ENCODE measurements around the gene HSBP1L1. TPM values are rescaled to one million over a fixed set of nuclear protein-coding genes. Genes with fewer than 3 reads are reported as not detected.

HSBP1L1 gene
- 1.3 TPM for total RNA-seq

DNA sequence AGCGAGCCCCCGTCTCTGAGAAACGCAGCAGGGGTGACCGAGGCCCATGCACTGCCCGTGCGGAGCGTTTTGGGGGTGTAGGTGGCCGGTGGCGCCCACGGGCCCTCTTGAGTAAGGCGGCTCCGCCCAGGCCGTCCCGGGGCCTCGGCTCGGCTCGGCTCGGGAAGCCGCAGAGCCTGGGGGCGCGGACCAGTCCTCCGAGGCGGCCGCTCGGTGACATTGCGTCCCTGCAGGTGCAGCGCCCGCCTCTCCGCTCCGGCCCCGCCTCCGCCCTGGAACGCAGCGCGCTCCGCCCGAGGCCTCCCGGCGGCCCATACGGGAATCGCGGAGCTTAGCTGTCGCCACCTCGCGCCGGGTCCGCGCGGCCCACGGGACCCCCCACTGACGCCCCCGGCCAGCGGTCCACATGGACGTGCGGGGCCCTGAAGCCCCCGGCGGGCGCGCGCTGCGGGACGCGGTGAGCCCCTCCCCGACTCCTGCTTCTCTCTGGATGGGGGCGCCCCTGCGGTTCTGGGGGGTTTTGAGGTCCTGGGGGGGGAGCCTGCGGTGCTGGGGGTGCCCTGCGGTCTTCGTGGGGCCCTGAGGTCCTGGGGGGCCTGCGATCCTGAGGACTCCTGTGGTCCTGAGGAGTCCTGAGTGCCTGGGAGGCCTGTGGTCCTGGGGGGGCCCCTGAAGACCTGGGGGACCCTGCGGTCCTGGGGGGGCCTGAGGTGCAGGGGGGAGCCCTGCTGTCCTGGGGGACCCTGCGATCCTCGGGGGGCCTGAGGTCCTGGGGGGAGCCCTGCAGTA is at the start of gene HSBP1L1:
TSS of gene HSBP1L1 (plus strand) at position 314 of the 789 bp plus-strand sequence. CDS start at position 407, 93 bp downstream.
- TF ChIP-seq, protein P1, sequence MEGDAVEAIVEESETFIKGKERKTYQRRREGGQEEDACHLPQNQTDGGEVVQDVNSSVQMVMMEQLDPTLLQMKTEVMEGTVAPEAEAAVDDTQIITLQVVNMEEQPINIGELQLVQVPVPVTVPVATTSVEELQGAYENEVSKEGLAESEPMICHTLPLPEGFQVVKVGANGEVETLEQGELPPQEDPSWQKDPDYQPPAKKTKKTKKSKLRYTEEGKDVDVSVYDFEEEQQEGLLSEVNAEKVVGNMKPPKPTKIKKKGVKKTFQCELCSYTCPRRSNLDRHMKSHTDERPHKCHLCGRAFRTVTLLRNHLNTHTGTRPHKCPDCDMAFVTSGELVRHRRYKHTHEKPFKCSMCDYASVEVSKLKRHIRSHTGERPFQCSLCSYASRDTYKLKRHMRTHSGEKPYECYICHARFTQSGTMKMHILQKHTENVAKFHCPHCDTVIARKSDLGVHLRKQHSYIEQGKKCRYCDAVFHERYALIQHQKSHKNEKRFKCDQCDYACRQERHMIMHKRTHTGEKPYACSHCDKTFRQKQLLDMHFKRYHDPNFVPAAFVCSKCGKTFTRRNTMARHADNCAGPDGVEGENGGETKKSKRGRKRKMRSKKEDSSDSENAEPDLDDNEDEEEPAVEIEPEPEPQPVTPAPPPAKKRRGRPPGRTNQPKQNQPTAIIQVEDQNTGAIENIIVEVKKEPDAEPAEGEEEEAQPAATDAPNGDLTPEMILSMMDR (IDR thresholded peaks at IDR 0.05), result peak in 2 of 3 experiments; percentile 26 to 33
- Histone ChIP-seq H3K4me1 (peaks cover 0 to 13% of the 10 kb centered on the region in 2 donors), H3K4me3 (peak within 1 kb of the TSS; percentile 57 to 67), H3K27ac (peak within 1 kb of the TSS; percentile 53 to 59), H3K36me3 (no peaks in the 10 kb centered on the region), H3K27me3 (no peaks in the 10 kb centered on the region), H3K9me3 (no peaks in the 10 kb centered on the region)
- no peak for DNase-seq (ENCODE audit: low spot score in 2 of 2)
- intact Hi-C loops (cut with DNase I), result no loop called here

DNA sequence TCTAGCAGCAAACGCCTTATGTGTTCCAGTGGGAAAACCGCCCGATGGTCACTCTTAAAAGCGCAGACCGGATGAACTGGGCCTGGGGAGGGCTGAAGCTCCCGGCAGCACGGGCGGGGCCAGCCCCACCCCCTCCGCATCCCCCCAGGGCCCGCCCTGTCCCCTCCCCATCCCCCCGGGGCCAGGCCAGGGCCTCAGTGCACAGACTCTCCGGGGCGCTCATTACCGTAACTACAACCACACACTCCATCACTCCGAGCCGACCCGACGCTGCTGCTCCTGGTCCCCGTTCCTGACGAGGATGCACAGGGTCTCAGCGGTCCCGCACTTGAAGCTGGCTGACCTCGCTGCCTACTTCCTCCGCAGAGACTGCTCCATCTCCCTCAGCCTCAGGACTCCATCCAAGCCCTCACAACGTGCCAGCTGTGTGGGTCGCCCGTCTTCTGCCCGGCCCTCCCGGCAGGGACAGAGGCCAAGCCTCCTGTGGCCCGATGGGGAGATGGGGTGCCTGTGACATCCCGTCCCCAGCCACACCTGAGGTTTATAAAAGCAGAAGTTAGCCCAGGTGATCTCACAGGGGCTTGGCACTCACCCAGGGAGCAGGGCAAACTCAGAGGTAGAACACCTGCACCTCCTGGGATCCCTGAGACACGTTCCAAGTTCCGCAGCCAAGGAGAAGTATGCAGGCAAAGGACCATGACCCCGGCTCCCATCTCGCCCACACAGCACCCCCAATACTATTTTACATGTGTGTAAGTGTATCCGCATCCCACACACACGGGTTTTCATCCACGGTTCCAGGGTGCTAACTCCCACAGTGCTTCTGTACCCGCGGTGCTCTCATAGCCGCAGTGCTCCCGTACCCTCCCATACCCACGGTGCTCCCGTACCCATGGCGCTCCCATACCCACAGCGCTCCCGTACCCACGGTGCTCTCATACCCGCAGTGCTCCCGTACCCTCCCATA is 49.0 kb upstream of the HSBP1L1 start:
- Histone ChIP-seq H3K4me1 (no peaks in the 10 kb centered on the region), H3K36me3 (peaks cover 34 to 68% of the 10 kb centered on the region in 2 donors), H3K27me3 (no peaks in the 10 kb centered on the region), H3K27ac (no peak overlapping the region), H3K9me3 (no peaks in the 10 kb centered on the region), H3K4me3 (no peak overlapping the region)
- no peak for DNase-seq (ENCODE audit: low spot score in 2 of 2)
- TF ChIP-seq, protein P1 (IDR thresholded peaks at IDR 0.05), result no peak
- intact Hi-C loops (cut with DNase I), result no loop called here

DNA sequence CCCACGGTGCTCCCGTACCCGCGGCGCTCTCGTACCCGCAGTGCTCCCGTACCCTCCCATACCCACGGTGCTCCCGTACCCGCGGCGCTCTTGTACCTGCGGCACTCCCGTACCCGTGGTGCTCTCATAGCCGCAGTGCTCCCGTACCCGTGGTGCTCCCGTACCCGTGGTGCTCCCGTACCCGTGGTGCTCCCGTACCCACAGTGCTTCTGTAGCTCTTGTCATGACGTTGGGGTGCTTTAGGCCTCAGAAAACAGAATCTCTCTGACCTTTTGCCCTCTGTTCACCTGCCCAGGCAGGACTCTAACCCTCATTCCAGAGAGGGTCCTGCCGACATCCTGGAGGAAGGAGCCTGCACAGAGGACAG is 48.3 kb upstream of the HSBP1L1 start:
- H3K4me1 ChIP-seq, result no peaks in the 10 kb centered on the region
- H3K4me3 ChIP-seq, result no peak overlapping the region
- H3K36me3 ChIP-seq, result peaks cover 34 to 68% of the 10 kb centered on the region in 2 donors
- TF ChIP-seq, protein P1 (IDR thresholded peaks at IDR 0.05), result no peak
- no peak for DNase-seq (ENCODE audit: low spot score in 2 of 2)
- no peaks in the 10 kb centered on the region for H3K27me3 ChIP-seq
- H3K9me3 ChIP-seq, result no peaks in the 10 kb centered on the region
- intact Hi-C loops (cut with DNase I), result no loop called here
- no peak overlapping the region for H3K27ac ChIP-seq

DNA sequence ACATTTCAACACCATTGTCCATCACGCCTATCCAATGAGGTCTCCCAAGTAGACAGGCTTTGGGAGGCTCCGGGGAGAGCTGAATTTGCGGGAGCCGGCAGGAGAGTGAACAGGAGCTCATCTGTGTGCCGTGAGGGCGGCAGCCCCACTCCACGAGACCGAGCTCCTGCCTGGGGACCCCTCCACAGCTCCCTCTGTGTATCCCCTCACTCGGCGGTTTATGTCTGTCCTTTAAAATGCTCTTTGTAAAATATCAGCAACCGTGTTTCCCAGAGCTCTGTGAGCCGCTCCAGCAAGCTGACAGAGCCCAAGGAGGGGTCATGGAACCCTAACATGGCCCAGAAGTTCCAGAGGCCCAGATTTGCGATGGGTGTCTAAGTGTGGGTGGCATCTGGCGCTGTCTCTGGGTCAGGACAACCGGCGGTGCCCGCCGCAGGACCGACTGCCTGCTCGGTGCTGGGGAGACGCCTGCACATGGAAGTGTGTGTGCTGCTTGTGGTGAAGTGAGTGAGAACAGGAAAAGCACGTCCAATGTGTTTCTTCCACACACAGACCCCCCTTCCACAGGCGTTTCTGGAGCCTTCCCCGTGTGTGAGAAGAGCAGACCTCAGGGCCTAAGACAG is 47.8 kb upstream of the HSBP1L1 start:
- TF ChIP-seq, protein P1 (IDR thresholded peaks at IDR 0.05), result no peak
- Histone ChIP-seq H3K4me1 (no peaks in the 10 kb centered on the region), H3K27me3 (no peaks in the 10 kb centered on the region), H3K27ac (no peak overlapping the region), H3K9me3 (no peaks in the 10 kb centered on the region), H3K36me3 (peaks cover 34 to 68% of the 10 kb centered on the region in 2 donors), H3K4me3 (no peak overlapping the region)
- intact Hi-C loops (cut with DNase I), result no loop called here
- no peak for DNase-seq (ENCODE audit: low spot score in 2 of 2)

DNA sequence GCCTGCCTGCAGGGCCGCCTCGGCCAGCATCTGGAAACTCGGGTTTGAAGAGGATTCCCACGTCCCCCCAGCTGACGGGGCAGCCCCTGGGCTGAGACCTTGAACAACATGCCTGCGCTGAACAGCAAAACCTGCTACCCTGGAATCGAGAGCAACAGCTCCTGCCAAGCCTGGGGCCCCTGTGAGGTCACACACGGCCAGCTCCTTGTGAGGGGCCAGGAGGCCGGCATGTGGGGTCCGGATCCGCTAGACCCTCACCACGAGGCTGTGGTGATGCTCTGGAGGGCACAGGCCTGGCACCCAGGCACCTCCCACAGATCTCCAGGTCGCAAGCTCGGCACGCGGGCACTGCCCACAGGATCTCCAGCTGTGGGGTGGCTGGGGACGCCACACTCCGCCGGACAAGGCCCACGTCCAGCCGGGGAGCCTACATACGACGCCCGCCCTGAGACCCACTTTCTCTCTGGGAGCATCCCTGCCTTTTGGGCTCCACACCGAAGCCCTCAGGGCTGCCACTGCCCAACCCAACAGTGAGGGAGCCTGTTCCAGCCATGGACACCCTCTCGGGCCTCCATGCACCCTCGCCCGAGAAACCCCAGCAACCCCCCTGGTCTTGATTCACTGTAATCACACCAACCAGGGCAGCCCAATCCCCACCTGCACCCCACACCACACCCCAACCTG is 47.1 kb upstream of the HSBP1L1 start:
- intact Hi-C loops (cut with DNase I), result no loop called here
- H3K9me3 ChIP-seq, result no peaks in the 10 kb centered on the region
- TF ChIP-seq, protein P1 (IDR thresholded peaks at IDR 0.05), result no peak
- H3K4me1 ChIP-seq, result no peaks in the 10 kb centered on the region
- no peak overlapping the region for H3K27ac ChIP-seq
- H3K27me3 ChIP-seq, result no peaks in the 10 kb centered on the region
- DNase-seq (ENCODE audit: low spot score in 2 of 2), result no peak
- peaks cover 34 to 68% of the 10 kb centered on the region in 2 donors for H3K36me3 ChIP-seq
- H3K4me3 ChIP-seq, result no peak overlapping the region

Data from ascending aorta (tissue), 2 donors.